Stimulated activated CD4-positive, alpha-beta T cell treated with anti-CD3 and anti-CD28 coated beads, Interleukin-1b, Interleukin-23, amount 100 ng/mL, for 48 hours (primary cell): ENCODE measurements around the gene NAA16.
"Not testable (repeated sequence)": the region's sequence is repeated elsewhere in the genome, so short reads cannot be mapped to it uniquely, and the experiment has no call there.

Experiments
- DNase-seq: peaks from one replicate; pipeline ENCODE4 v3.0.0-alpha.2; 2020

NAA16 gene

GRCh38 chr13:41411522-41411921 is 100.5 kb downstream of the NAA16 start:
- DNase-seq = no peak

- DNase-seq = no peak
Measured at GRCh38 chr13:41413872-41414271, 102.8 kb downstream of the NAA16 start.

- DNase-seq = no peak
Measured at GRCh38 chr13:41416276-41416675, 105.2 kb downstream of the NAA16 start.

GRCh38 chr13:41418027-41418426 is 107.0 kb downstream of the NAA16 start:
- DNase-seq = no peak

- no peak for DNase-seq
Measured at GRCh38 chr13:41418731-41419130, 107.7 kb downstream of the NAA16 start.

- no peak for DNase-seq
Measured at GRCh38 chr13:41419206-41419605, 108.1 kb downstream of the NAA16 start.

GRCh38 chr13:41420146-41420545 is 109.1 kb downstream of the NAA16 start:
- no peak for DNase-seq

- not testable (repeated sequence) for DNase-seq
Measured at GRCh38 chr13:41421330-41421729, 110.3 kb downstream of the NAA16 start.

GRCh38 chr13:41421983-41422382 is 110.9 kb downstream of the NAA16 start:
- not testable (repeated sequence) for DNase-seq

GRCh38 chr13:41423259-41423658 is 112.2 kb downstream of the NAA16 start:
- DNase-seq = not testable (repeated sequence)

- not testable (repeated sequence) for DNase-seq
Measured at GRCh38 chr13:41424675-41425074, 113.6 kb downstream of the NAA16 start.

GRCh38 chr13:41426047-41426446 is 115.0 kb downstream of the NAA16 start:
- no peak for DNase-seq
